ENCODE results near the gene YEATS4.

- no peak for TF ChIP-seq CTCF (IDR thresholded peaks at IDR 0.05)
- no peak for TF ChIP-seq POLR2A (IDR thresholded peaks at IDR 0.05)
Observed at GRCh38 chr12:69334158-69334557, 25.4 kb upstream of the YEATS4 start.

Data from uterus (tissue), 2 donors.